Right atrium auricular region (tissue), 2 donors: ENCODE results near the gene NDUFS6. TPM values are rescaled to one million over a fixed set of nuclear protein-coding genes. Genes with fewer than 3 reads are reported as not detected.

Source experiments
- DNase-seq: peaks from one replicate; pipeline ENCODE4 v3.0.0-alpha.2; 2019; ENCODE audit warnings: low spot score
- H3K27ac ChIP-seq, 2 donors: fragments of 200-600 bp; sonication (generic); 1 replicate in 1 of 2; 2 replicates in 1 of 2; pipeline ENCODE4 v1.5.1; 2016 to 2019
- H3K27me3 ChIP-seq, 2 donors: fragments of 200-600 bp; sonication (generic); one replicate each; pipeline versions ENCODE4 v1.5.1 to v1.6.0; 2017 to 2019
- H3K36me3 ChIP-seq: fragments of 200-600 bp; sonication (generic); one replicate; pipeline ENCODE4 v1.5.1; 2016
- H3K4me1 ChIP-seq, 2 donors: fragments of 200-600 bp; sonication (generic); one replicate each; pipeline versions ENCODE4 v1.5.1 to v1.6.0; 2017 to 2019
- H3K4me3 ChIP-seq, 2 donors: fragments of 200-600 bp; sonication (generic); 1 replicate in 1 of 2; 2 replicates in 1 of 2; pipeline ENCODE4 v1.5.1; 2017 to 2019; ENCODE audit warnings: mild to moderate bottlenecking in 1 of 2, moderate library complexity in 1 of 2
- H3K9me3 ChIP-seq, 2 donors: fragments of 200-600 bp; sonication (generic); one replicate each; pipeline ENCODE4 v1.5.1; 2019
- CTCF ChIP-seq, 2 donors: fragments of 200-600 bp; sonication (generic); IDR thresholded peaks; one replicate each; pipeline ENCODE4 v1.5.1; 2019; ENCODE audit warnings: antibody characterized with exemption in 2 of 2
- total RNA-seq, 2 donors: library from RNA; depleted of rRNA; stranded (reverse); fragments of >200 nt; gene quantifications; one replicate each; pipeline ENCODE4 v1.1.0, GENCODE V29; 2016

NDUFS6 gene
- total RNA-seq, 2 donors from 2014 or later: 130 to 135 TPM

- Histone ChIP-seq H3K36me3 (no peaks in the 10 kb centered on the region), H3K9me3 (no peaks in the 10 kb centered on the region), H3K4me3 (no peak overlapping the region), H3K4me1 (no peaks in the 10 kb centered on the region), H3K27me3 (no peaks in the 10 kb centered on the region), H3K27ac (no peak overlapping the region)
- no peak for TF ChIP-seq CTCF (IDR thresholded peaks at IDR 0.05)
- DNase-seq: no peak
These were observed 32.8 kb upstream of the NDUFS6 start for GRCh38 chr5:1768283-1769000.

- Histone ChIP-seq H3K27ac (no peak overlapping the region), H3K36me3 (no peaks in the 10 kb centered on the region), H3K27me3 (no peaks in the 10 kb centered on the region), H3K9me3 (no peaks in the 10 kb centered on the region), H3K4me1 (no peaks in the 10 kb centered on the region), H3K4me3 (no peak overlapping the region)
- DNase-seq: no peak
- no peak for TF ChIP-seq CTCF (IDR thresholded peaks at IDR 0.05)
These were observed 32.1 kb upstream of the NDUFS6 start for GRCh38 chr5:1769017-1769640.

DNA sequence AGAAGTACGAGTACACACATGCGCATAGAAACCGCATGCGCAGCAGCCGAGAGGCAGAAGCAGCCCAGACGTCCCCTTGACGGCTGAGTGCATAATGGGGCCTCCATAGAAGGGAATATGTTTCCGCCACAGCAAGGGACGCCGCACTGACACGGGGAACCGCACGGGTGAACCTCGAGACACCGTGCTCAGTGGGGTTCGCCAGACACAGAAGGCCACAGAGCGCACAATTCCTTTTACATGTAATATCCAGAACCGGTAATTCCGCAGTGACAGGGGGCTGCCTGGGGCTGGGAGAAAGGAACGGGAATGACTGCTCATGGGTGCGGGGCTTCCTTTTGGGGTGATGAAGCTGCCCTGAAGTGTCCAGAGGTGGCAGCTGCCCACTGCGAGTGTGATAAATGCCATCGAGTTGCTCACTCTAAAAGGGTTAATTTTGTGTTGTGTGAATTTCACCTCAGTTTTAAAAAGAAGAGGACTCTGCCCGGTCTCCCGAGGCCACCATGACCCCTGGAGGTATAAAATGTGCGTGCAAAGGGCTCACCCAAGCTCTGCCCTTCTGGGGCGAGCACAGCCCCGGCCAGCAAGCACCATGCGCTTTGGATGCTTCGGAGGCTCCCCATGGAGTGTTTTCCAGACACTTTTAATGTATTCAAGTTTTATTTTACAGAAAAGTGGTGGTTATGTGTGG, 31.3 kb upstream of the NDUFS6 start:
- no peak for TF ChIP-seq CTCF (IDR thresholded peaks at IDR 0.05)
- Histone ChIP-seq H3K27ac (no peak overlapping the region), H3K27me3 (no peaks in the 10 kb centered on the region), H3K36me3 (no peaks in the 10 kb centered on the region), H3K4me1 (no peaks in the 10 kb centered on the region), H3K9me3 (no peaks in the 10 kb centered on the region), H3K4me3 (no peak overlapping the region)
- DNase-seq: no peak

DNA sequence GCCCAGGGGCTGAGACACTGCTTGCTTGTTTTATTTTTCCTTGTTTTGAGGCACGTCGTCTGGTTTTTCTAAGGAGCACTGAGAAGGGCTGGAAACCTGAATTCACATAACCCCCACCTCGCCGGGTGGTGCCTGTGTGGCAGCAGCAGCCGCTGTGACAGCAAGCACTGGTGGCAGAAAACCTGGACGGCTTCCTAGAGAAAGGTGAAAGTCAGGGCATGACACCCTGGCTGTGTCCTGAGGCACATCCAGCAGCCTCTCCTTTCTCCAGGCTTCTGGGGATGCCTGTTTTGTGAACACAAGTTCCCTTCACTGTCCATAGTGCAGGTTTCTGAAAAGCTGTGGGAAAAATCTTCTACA, 30.8 kb upstream of the NDUFS6 start:
- no peak for TF ChIP-seq CTCF (IDR thresholded peaks at IDR 0.05)
- Histone ChIP-seq H3K4me3 (no peak overlapping the region), H3K27ac (no peak overlapping the region), H3K4me1 (no peaks in the 10 kb centered on the region), H3K27me3 (no peaks in the 10 kb centered on the region), H3K9me3 (no peaks in the 10 kb centered on the region), H3K36me3 (no peaks in the 10 kb centered on the region)
- no peak for DNase-seq

DNA sequence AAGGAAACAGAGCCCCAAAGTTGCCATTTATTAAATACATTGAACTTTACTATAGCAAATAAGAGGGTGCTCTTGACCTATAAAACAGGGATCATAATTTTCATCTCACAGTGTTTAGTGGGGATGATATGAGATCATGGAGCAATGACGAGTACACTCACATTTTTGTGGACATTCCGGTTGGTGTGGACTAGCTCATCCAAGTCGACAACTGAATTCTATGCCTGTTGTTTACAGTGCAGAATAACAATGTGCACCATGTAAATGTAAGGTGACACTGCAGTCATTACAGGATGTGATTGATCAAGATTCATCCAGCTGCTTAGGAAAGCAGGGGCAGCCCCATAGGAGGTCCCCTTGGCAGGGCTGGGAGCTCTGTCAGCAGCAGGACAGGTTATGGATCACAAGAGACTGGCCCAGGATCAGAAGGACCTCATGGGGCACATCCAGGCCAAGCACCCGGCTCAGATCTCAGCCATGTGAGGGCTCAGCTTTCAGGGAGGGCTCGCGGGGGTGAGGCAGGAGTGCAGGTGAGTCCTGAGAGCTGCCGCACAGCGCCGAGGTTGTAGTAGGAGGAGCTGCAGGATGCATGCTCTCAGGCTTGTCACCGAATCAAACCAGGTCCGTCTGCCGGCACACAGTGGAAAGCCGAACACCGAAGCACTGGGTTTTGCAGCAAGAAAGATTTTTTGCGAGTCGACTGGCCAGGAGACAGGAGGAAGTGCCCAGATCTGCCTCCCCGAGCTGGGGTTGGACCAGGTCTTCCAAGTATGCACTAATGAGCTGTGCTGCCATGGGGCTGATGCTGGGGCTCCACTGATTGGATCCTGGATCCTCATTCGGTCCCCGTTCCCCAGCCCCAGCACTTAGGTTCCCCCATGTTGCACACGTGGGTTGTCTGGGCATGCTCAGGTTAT, 29.8 kb upstream of the NDUFS6 start:
- no peak for DNase-seq
- no peaks in the 10 kb centered on the region for H3K36me3 ChIP-seq
- H3K4me1 ChIP-seq: no peaks in the 10 kb centered on the region
- H3K27ac ChIP-seq: no peak overlapping the region
- TF ChIP-seq CTCF (IDR thresholded peaks at IDR 0.05): no peak
- no peaks in the 10 kb centered on the region for H3K9me3 ChIP-seq
- H3K4me3 ChIP-seq: no peak overlapping the region
- H3K27me3 ChIP-seq: no peaks in the 10 kb centered on the region
